ENCODE data around the gene NFATC4.

NFATC4 gene

DNA sequence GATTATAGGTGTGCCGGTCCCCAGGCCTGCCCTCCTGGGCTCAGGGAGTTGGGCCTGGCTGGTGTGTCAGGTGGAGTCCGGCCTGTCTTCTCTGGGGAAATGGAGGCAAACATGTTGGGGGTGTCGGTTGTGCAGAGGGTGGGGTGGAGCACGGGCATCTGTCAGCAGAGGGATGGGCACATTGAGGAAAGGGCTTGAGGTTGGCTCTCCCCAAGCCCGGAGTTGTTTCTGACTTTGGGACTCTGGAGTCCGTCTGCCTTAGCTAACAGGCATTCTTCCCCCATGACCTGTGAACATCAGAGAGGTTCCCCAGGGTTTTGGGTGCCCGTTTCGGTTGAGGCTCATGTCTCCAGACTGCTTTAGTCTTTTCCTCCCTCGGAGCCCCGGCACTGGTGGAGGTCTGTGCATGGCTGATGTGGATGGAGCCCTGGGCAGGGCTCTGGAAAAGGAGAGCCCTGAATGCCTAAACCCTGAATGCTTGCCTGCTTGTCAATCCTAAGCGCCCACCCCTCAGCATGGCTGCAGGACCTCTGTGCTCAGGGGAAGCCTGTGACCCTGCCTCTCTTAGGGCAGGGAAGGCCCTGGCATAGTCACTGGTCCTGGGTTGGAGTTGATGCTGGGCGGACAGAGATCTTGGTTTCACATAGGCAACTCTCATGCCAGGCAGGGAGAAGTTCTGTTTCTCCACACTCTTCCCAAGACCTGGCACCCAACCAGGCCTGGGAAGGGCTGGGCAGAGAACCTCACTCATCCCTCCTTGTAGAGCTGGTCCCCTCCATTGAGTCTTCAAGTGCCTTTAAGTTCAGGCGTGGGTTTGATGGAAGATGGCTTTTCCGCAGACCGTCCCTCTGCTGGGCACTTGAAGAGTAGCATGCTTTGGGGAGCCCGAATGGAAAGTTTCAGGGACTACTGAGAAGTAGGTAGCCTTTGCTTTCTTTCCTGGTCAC is 43.7 kb downstream of the NFATC4 start:
- peak; percentile 61 for DNase-seq

DNA sequence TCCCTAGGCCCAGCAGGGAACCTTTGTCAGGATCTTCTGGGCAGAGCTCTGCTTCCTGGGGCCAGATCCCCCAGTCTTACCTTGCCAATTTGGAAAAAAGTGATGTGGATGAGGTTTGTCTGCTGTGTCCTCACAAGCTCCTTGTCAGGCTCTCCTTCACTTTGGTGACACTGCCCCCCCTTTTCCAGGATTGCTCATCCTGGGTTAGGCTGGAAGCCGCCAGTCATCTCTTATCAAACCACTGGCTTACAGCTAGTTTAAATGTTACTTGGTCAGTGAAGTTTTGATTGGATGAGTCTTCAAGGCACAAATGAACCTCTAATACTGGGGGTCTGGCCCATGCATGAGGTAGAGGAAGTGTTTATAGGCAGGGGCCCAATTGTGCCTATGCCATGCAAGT is 46.1 kb downstream of the NFATC4 start:
- no peak for DNase-seq

DNA sequence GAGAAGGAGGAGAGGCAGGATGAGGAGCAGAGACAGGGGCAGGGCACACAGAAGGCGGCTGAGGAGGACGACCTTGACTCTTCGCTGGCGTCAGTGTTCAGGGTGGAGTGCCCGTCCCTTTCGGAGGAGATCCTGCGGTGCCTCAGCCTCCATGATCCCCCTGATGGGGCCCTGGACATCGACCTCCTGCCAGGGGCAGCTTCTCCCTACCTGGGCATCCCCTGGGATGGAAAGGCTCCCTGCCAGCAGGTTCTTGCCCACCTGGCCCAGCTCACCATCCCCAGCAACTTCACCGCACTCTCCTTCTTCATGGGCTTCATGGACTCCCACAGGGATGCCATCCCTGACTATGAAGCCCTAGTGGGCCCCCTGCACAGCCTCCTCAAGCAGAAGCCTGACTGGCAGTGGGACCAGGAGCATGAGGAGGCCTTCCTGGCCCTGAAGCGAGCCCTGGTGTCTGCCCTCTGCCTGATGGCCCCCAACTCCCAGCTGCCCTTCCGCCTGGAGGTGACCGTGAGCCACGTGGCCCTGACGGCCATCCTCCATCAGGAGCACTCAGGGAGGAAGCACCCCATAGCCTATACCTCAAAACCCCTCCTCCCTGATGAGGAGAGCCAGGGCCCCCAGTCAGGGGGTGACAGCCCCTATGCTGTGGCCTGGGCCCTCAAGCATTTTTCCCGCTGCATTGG is 46.9 kb downstream of the NFATC4 start:
- DNase-seq: no peak

DNA sequence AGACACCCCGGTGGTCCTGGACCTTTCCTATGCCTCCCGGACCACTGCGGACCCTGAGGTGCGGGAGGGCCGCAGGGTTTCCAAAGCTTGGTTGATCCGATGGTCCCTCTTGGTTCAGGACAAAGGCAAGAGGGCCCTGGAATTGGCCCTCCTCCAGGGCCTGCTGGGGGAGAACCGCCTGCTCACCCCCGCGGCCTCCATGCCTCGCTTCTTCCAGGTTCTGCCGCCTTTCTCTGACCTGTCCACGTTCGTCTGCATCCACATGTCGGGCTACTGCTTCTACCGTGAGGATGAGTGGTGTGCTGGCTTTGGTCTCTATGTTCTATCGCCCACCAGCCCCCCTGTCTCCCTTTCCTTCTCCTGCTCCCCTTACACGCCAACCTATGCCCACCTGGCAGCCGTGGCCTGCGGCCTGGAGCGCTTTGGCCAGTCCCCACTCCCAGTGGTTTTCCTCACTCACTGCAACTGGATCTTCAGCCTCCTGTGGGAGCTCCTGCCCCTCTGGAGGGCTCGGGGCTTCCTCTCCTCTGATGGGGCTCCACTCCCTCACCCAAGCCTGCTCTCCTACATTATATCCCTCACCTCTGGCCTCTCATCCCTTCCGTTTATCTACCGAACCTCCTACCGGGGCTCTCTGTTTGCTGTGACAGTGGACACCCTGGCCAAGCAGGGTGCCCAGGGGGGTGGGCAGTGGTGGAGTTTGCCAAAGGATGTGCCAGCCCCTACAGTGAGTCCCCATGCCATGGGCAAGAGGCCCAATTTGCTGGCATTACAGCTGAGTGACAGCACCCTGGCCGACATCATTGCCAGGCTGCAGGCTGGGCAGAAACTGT is 47.7 kb downstream of the NFATC4 start:
- DNase-seq: no peak

DNA sequence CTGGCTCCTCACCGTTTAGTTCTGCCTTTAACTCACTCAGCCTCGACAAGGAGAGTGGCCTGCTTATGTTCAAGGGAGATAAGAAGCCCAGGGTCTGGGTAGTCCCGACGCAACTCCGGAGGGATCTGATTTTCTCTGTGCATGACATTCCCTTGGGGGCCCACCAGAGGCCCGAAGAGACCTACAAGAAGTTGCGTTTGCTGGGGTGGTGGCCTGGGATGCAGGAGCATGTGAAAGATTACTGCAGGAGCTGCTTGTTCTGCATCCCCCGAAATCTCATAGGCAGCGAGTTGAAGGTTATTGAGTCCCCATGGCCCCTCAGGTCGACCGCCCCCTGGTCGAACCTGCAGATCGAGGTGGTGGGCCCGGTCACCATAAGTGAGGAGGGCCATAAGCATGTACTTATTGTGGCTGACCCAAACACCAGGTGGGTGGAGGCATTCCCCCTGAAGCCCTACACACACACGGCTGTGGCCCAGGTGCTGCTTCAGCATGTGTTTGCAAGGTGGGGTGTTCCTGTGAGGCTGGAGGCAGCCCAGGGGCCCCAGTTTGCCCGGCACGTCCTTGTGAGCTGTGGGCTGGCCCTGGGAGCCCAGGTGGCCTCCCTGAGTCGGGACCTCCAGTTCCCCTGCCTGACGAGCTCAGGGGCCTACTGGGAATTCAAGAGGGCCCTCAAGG is 48.4 kb downstream of the NFATC4 start:
- no peak for DNase-seq

DNA sequence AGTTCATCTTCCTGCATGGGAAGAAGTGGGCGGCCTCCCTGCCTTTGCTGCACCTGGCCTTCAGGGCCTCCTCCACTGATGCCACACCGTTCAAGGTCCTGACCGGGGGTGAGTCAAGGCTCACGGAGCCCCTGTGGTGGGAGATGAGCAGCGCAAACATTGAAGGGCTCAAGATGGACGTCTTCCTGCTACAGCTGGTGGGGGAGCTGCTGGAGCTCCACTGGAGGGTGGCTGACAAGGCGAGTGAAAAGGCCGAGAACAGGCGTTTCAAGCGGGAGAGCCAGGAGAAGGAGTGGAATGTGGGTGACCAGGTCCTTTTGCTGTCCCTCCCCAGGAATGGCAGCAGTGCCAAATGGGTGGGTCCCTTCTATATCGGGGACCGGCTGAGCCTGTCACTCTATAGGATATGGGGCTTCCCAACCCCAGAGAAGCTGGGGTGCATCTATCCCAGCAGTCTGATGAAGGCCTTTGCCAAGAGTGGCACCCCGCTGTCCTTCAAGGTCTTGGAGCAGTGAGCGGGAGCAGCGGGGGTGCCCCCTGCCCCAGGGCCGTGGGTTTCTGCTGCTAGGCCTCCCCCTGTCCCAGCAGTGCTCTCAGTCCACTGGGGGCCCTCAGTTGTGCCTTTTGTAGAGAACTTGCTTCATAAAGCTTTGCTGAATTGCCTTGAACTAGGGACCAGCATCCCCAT is 49.1 kb downstream of the NFATC4 start:
- no peak for DNase-seq

DNA sequence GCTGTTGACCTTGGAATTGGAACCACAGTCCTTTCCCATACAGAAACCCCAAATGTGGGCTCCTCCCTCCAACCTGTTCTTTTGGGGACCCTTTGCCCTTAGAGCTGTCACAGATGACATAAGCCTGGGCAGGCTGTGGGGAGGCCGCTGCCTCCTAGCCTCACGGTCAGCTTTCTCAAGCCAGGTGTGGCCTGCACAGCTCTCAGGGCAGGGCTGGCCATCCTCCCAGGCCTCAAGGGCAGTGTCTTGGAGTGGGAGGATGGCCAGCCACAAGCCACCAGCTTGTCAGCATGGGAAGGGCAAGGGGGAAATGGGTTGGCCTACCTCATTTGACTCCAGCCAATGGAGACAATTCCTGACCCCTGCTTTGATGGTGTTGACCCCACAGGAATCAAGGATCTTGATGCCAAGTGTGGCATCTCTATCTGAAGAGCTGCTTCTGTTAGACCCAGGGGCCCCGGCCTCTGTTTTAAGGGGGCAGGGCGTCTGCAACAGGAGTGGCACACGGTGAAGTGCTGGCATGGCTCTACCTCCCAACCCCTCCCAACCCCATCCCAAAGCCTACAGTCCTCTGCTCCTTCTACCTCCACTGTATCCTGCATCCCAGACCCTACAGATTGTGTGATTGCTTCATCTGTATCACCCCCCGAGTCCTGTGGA is 50.0 kb downstream of the NFATC4 start:
- no peak for DNase-seq

DNA sequence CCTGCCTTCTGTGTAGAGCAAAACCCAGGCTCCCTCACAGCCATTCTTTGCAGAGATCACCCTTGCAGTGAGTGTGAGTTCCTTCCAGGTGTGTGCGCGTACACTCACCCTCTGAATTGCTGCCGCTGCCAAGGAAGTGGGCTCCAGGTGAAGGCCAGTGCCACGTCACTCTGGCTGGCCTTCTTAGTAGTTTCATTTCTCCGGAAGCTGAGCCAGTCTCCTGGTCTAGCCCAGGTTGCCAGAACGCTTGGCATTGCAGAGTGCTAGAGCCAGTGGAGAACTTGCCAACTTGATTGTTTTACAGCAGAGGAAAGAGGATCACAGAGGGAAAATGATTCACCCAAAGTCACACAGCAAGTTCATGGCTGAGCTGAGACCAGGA is 50.5 kb downstream of the NFATC4 start:
- DNase-seq: no peak

DNA sequence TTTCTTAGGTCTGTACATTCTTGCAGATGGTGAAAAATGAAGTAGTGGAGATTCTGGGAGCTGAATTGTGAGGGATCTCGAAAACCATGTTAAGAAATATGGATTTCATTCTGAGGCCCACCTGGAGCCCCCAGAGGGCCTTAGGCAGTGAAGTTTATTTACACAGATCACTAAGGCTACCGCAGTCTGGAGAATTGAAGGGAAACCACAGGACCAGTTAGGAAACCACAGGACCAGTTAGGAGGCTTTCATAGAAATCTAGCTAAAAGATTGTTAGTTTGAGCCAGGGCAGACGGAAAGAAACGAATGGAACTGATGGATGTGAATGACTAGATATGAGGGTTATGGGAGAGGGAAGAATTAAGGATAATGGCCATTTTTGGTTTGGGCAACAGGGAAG is 54.3 kb downstream of the NFATC4 start:
- no peak for DNase-seq

DNA sequence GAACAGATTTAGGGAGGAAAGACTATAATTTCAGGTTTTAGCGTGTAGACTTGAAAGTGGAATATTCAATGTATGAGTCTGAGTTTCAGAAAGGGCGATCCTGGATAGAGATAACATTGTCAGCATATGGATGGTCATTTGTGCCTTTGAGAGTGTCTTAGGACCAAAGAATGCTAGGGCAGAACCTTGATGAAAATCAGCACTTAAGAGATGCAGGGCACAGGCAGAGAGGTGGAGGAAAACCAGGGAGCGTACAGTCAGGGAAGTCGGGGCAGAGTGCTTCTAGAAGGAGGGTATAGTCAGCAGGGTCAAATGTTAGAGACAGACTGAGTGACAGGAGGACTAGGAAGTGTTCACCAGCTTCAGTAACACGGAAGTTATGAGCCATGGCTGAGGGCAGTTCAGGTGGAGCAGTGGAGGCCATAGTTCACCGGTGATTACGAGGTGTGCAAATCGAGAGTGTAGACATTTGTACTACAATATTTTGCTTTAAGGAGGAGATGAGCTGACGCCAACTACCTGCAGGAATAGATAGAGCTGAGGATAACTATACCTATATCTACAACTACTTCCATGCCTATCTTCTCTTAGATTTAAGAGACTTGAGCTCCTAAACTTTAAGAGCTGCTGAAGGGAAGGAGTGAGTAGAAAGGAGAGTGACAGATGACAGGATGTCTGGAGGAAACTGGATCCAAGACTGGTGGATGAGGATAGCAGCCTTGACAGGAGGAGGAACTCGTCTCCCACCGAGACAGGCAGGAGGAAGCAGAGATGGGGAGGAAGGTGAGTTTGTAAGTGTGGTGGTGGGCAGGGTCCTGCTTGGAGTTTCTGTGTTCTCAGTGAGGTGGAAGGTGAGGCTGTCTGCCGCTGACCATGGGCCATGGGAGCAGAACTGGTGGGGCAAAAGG is 55.0 kb downstream of the NFATC4 start:
- DNase-seq: no peak

DNA sequence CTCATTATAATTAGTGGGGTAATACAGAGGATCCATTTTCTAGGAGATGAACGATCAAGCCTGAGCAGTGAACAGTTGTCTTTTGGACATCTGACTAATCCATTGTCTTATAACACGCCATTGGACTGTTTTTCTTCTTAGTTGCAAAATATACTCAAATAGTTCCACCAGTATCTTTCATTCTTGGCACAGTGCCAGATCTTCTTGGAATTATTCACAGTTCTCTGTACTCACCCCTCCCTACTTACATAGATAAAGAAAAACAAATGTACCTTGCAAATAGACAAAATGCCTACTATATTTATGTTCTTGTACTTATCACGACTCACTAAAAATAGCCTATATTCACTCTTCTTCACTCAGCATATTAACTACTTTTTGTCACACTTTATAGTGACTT is 57.7 kb downstream of the NFATC4 start:
- peak; percentile 79 for DNase-seq

DNA sequence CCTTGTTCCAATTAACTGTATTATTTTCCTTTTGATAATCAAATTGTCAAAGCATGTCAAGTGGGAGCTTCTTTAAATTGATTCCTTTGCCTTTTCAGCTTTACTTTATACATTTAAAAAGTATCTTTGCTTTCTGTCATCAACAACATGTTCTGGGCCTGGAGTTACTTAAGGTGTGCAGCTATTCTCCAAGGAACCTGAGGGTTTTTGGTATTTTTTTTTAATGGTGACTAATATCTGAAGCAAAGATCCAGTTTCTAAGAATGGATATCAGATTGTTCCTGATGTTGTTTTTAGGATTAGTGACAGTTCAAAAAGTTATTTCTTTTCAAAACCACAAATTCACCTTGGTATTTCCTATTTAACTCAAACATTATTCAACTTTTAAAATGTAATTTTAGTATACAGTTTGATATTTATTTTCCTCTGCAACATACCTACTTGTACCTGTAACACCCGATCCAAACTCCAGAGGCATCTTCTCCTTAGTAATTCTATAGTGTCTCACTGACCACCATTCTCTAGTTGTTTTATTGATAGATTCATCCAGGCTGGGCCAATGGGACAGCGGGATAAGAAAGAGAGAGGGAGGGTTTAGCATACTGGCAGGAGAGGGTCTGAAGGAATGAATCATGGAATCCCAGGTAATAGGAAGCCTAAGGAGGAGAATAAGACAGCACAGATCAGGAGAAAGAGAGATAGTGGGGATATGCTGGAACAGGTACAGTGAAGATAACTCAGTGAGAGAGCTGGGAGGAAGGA is 58.3 kb downstream of the NFATC4 start:
- peak; percentile 13 for DNase-seq

DNA sequence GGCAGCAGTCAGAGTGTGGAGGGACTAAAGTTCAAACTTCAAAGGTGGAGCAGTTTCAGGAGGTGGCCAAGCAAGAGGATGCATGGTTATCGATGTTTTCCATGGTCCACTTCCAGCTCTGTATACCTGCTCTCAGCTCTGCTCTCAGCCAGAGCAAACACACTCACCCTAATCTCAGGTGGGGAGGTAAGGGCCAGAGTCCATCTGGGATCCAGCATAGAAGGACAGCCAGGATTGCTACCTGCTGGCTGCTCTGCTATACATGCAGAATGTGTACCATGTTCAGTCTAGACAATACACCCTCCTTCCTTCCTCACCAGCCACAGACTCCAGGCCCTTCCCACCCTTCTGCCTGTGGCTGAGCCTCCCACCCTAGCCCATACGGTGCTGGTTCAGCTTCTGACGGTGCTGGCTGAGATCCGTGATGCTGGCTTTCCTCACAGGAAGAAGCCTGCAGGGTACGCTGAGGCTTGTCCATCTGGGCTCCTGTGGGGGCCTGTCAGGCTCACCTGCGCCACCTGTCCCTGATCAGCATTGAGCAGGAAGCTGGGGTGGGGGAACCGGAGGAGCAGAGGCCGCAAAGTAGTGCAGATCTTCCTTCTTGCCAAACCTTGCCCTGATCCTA is 59.0 kb downstream of the NFATC4 start:
- DNase-seq: no peak

DNA sequence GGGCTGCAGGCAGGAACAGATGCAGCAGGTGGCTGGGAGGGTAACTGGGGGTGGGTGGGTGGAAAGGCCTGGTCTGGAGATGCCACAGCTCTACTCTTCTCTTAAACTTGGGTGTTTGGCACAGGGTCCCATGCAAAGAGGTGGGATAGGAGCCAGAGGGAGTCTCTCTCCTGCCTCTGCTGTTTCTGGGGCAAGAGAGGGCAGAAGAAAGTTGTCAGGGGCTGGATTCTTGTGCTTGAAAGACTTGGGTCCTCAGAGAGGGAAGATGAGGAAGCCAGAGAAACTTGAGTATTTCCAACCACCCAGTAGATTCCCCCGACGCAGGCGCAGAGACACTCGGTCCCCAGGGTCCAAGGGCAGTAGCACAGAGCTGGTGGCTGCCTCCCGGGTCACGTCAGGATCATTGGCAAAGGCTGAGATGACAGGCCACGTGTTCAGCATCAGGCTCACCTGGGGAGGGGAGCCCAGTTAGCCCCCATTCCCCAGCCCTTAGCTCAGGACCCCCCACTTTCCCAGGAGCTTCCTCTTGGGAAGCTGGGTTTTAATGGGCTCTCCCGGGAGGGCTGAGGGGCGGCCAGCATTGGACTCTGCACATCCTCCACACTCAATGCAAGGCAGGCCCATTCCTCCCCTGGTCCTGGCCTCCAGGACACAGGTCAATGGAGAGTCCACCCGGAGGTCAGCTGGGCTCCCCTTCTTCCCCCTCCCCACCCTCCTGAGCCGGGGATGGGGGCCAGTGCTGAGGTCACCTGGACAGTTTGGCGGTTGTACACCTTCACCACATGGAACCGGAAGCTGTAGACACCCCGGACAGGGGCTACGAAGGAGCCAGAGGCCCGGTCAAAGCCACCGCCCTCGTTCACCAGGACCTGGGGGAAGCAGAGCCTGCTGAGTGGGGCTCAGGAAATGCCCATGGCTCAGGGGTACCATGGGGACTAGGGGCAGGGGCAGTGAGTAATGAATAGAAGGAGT is 59.8 kb downstream of the NFATC4 start:
- no peak for DNase-seq

DNA sequence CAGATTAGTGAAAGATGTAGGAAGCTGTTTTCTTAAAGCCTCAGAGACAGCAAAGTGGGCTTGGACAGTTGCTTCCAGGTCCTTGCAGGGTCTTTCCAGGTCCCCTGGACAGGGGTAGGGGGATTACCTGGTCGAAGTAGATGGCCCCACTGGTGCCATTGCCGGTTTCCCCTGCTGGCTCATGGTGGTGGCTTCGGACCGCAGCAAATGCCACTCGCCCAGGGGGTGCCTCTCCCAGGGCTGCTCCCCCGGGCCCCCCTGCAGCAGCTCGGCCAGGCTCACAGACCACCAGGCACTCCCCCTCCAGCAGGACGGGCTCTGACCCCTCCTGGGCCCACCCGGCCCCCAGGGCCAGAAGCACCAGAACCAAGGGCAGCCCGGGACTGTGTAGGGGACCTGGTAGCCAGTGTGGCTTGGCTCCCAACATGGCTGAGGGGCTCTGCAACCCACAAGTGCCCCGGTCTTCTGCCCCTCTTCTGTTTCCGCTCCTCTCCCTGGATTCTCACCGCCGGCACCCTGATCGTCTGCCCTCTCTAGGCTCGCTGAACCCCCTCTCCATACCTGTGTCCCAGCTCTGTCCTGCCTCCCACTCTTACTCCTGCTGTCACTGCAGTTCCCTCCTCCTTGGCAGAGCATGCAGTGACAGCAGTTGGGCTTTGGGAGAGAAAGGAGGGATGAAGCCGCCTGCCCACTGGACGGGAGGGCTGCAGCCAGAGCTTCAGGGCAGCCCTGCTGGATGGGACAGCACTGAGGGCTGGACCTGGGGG is 60.8 kb downstream of the NFATC4 start:
- DNase-seq: peak; percentile 8

Measured in fibroblast of skin of back (primary cell).